Neuronal stem cell (in vitro differentiated cells): ENCODE results near the gene MOGAT2.
"Not testable (repeated sequence)": the region's sequence is repeated elsewhere in the genome, so short reads cannot be mapped to it uniquely, and the experiment has no call there.

Experiments
- DNase-seq: peaks from one replicate; pipeline ENCODE4 v3.0.0-alpha.2; 2013; ENCODE audit warnings: low spot score
- H2AFZ ChIP-seq: one replicate; pipeline ENCODE4 v1.6.1; 2013; ENCODE audit warnings: mild to moderate bottlenecking, low read length, inconsistent platforms
- H2AK5ac ChIP-seq: 2 replicates; pipeline ENCODE4 v1.6.1; 2013; ENCODE audit warnings: low read depth, mild to moderate bottlenecking, inconsistent platforms, low read length, moderate library complexity, mixed read lengths
- H2BK120ac ChIP-seq: 2 replicates; pipeline ENCODE4 v1.6.1; 2013; ENCODE audit warnings: low read depth, mild to moderate bottlenecking, inconsistent platforms, low read length, moderate library complexity, mixed read lengths
- H2BK12ac ChIP-seq: one replicate; pipeline ENCODE4 v1.6.1; 2013; ENCODE audit warnings: low read length, inconsistent platforms
- H2BK15ac ChIP-seq: 2 replicates; pipeline ENCODE4 v1.6.1; 2013; ENCODE audit warnings: mild to moderate bottlenecking, low read length, inconsistent platforms, mixed read lengths
- H2BK5ac ChIP-seq: one replicate; pipeline ENCODE4 v1.6.1; 2013; ENCODE audit warnings: inconsistent platforms, mild to moderate bottlenecking, low read length, moderate library complexity
- H3K14ac ChIP-seq: one replicate; pipeline ENCODE4 v1.6.1; 2013; ENCODE audit warnings: low read length, inconsistent platforms
- H3K18ac ChIP-seq: 2 replicates; pipeline ENCODE4 v1.6.1; 2013; ENCODE audit warnings: low read length, inconsistent platforms
- H3K23ac ChIP-seq: 2 replicates; pipeline ENCODE4 v1.6.1; 2013; ENCODE audit warnings: low read depth, mild to moderate bottlenecking, mixed read lengths, low read length, inconsistent platforms; ENCODE audit not compliant: poor library complexity
- H3K27ac ChIP-seq: replicated peaks from 3 replicates; pipeline ENCODE4 v1.5.1; 2013; ENCODE audit warnings: low read length, inconsistent platforms
- H3K27me3 ChIP-seq, 3 experiments: 2 replicates each; pipeline ENCODE4 v1.6.1; 2013; ENCODE audit warnings: low read length in 3 of 3, mild to moderate bottlenecking in 2 of 3, inconsistent platforms in 1 of 3, low read depth in 1 of 3, mixed read lengths in 1 of 3, moderate library complexity in 1 of 3; ENCODE audit not compliant: control insufficient read depth in 3 of 3, insufficient read depth in 3 of 3
- H3K36me3 ChIP-seq, 2 donors: replicated peaks in 1 of 2; 2 replicates each; pipeline ENCODE4 v1.6.1; 2013; ENCODE audit warnings: low read length in 2 of 2; ENCODE audit not compliant: control insufficient read depth in 2 of 2, insufficient read depth in 2 of 2
- H3K4ac ChIP-seq: 2 replicates; pipeline ENCODE4 v1.6.1; 2013; ENCODE audit warnings: inconsistent platforms, mild to moderate bottlenecking, low read length, moderate library complexity
- H3K4me1 ChIP-seq, 2 donors: 1 replicate in 1 of 2; 2 replicates in 1 of 2; pipeline ENCODE4 v1.6.1; 2013; ENCODE audit warnings: low read length in 2 of 2, low read depth in 1 of 2; ENCODE audit not compliant: control insufficient read depth in 2 of 2, insufficient read depth in 1 of 2
- H3K4me2 ChIP-seq: one replicate; pipeline ENCODE4 v1.6.1; 2013; ENCODE audit warnings: mild to moderate bottlenecking, low read length, inconsistent platforms; ENCODE audit not compliant: insufficient read depth, poor library complexity, severe bottlenecking
- H3K4me3 ChIP-seq, 2 donors: 2 replicates each; pipeline ENCODE4 v1.5.1; 2013; ENCODE audit warnings: low read length in 2 of 2, mild to moderate bottlenecking in 2 of 2, inconsistent platforms in 1 of 2, moderate library complexity in 1 of 2
- H3K79me1 ChIP-seq: one replicate; pipeline ENCODE4 v1.6.1; 2013; ENCODE audit warnings: low read depth, mild to moderate bottlenecking, inconsistent platforms, low read length, moderate library complexity
- H3K9ac ChIP-seq: one replicate; pipeline ENCODE4 v1.6.1; 2013; ENCODE audit warnings: mild to moderate bottlenecking, low read depth, low read length, inconsistent platforms; ENCODE audit not compliant: poor library complexity
- H3K9me3 ChIP-seq, 2 donors: replicated peaks in 1 of 2; 2 replicates each; pipeline versions ENCODE3 to v1.6.1; 2013; ENCODE audit warnings: low read length in 2 of 2, mild to moderate bottlenecking in 2 of 2, inconsistent platforms in 1 of 2, low read depth in 1 of 2, mixed read lengths in 1 of 2, moderate library complexity in 1 of 2; ENCODE audit not compliant: control insufficient read depth in 2 of 2, insufficient read depth in 1 of 2
- H4K8ac ChIP-seq: one replicate; pipeline ENCODE4 v1.6.1; 2013; ENCODE audit warnings: low read depth, mild to moderate bottlenecking, inconsistent platforms, low read length, moderate library complexity
- H4K91ac ChIP-seq: one replicate; pipeline ENCODE4 v1.6.1; 2013; ENCODE audit warnings: low read length, low read depth, mild to moderate bottlenecking, inconsistent platforms; ENCODE audit not compliant: poor library complexity
- WGBS, 2 donors: extraction: QIAGEN DNeasy Blood & Tissue Kit; methylation state at CpG; one replicate each; pipeline ENCODE4 v1.1.7; 2013; ENCODE audit warnings: missing lambda C conversion rate in 2 of 2, mixed read lengths in 1 of 2; ENCODE audit not compliant: insufficient read length in 2 of 2, insufficient replicate concordance in 1 of 2; ENCODE audit errors: extremely low coverage in 2 of 2; 5-methylcytosine and 5-hydroxymethylcytosine counted together

MOGAT2 gene

DNA sequence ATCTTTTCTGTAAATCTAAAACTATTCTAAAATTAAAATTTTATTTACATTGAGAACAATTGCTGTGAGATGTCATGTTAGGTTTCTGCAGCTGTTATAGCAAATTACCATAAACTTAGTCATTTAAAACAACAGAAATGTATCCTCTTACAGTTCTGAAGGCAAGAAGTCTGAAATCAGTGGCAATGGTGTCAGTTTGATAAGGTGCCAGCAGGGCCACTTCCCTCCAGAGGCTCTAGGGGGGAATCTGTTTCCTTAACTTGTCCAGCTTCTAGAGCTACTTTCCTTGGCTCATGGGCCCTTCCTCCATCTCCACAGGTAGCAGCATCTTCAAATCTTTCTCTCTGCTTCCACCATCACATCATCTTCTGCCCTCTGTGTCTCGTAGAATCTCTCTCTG, 23.0 kb downstream of the MOGAT2 start:
- Histone ChIP-seq H3K4me1 (peaks cover 5 to 6% of the 10 kb centered on the region in 2 donors), H3K18ac (no peak overlapping the region), H3K9me3 (no peaks in the 10 kb centered on the region), H3K4ac (no peak overlapping the region), H3K4me3 (no peak overlapping the region), H2BK15ac (no peak overlapping the region), H2AK5ac (no peak overlapping the region), H3K36me3 (no peaks in the 10 kb centered on the region), H3K23ac (no peak overlapping the region), H3K27me3 (peaks cover 0 to 11% (median 0%) of the 10 kb centered on the region in 3 experiments), H2BK5ac (no peak overlapping the region), H4K91ac (no peak overlapping the region), H3K79me1 (no peaks in the 10 kb centered on the region), H3K14ac (no peak overlapping the region), H3K9ac (no peak overlapping the region), H3K27ac (no peak overlapping the region), H4K8ac (no peak overlapping the region), H2AFZ (no peak overlapping the region), H3K4me2 (no peak overlapping the region), H2BK12ac (no peak overlapping the region), H2BK120ac (no peak overlapping the region)
- no CpG with 5 or more reads among the region's 1 CpG for WGBS, 2 donors
- DNase-seq = no peak

DNA sequence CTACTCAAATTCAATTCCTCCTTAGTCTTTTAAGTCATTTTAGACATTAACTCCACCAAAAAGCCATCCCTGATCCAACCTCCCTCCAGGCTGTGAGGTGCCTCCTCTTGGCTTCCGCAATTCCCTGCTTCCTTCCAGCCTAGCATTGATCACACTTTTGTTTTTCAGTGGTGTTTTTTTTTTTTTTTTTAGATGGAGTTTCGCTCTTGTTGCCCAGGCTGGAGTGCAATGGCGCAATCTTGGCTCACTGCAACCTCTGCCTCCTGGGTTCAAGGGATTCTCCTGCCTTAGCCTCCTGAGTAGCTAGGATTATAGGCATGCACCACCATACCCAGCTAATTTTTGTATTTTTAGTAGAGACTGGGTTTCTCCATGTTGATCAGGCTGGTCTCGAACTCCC, 25.5 kb downstream of the MOGAT2 start:
- H3K79me1 ChIP-seq, H2BK12ac ChIP-seq, H4K91ac ChIP-seq, H3K4me2 ChIP-seq, H3K36me3 ChIP-seq, H2AFZ ChIP-seq, H3K4ac ChIP-seq, DNase-seq, H2BK120ac ChIP-seq, H3K4me3 ChIP-seq, H3K4me1 ChIP-seq, H3K14ac ChIP-seq, H3K23ac ChIP-seq, H3K9me3 ChIP-seq, H3K9ac ChIP-seq, H2AK5ac ChIP-seq, H4K8ac ChIP-seq, H2BK15ac ChIP-seq, H3K18ac ChIP-seq, H2BK5ac ChIP-seq, H3K27ac ChIP-seq: not testable (repeated sequence)
- WGBS, 2 donors = no CpG with 5 or more reads among the region's 4 CpGs
- H3K27me3 ChIP-seq = peaks cover 0 to 12% (median 0%) of the 10 kb centered on the region in 3 experiments

DNA sequence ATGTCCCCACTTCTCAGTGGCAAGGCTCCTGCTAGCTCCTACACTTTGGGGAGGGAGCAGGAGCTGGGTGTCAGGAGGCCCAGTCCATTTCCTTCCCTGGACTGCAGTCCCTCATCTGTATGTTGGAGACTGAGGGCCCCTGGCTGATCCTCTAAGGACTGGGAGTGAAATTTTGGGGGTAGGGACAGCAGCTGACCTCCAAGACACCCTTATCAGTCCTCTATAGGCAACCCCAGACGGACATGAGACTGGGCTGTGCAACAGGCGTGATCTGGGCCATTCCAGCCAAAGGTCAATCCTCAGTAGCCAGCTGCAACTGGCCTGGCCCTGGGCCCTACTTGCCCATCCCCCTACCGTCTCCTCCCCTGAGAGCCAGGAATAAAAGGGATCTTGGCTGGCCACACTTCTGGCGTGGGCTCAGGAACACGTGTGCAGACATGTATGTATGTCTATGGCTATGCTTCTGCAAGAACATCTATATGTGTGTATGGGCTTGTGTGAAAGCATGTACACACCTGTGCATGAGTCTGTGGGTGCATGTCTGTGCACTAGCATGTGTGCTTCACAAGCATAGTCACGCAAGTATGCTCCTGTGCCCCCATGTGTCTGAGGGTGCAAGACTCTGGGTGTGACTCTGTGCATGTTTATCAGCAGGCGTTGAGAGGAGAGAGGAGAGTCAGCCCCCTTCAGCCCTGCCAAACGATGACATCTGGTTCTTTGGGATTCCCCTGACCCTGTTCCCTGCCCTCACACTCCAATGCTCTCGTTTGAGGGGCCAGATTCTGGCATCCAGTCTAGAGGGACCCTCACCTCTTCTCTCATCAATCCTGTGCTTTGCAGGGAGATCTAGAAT, 26.3 kb downstream of the MOGAT2 start:
- Histone ChIP-seq H3K79me1 (no peaks in the 10 kb centered on the region), H3K36me3 (no peaks in the 10 kb centered on the region), H4K91ac (no peak overlapping the region), H3K4me2 (no peak overlapping the region), H3K4me3 (no peak overlapping the region), H3K4me1 (peaks cover 5 to 6% of the 10 kb centered on the region in 2 donors), H4K8ac (no peak overlapping the region), H3K27me3 (peaks cover 0 to 12% (median 0%) of the 10 kb centered on the region in 3 experiments), H3K9me3 (peaks cover 0 to 3% of the 10 kb centered on the region in 2 donors), H3K14ac (peak overlapping the region; percentile 3), H3K18ac (peak overlapping the region; percentile 77), H2BK120ac (no peak overlapping the region), H2AK5ac (peak overlapping the region; percentile 82), H2BK5ac (no peak overlapping the region), H3K4ac (no peak overlapping the region), H3K27ac (no peak overlapping the region), H2AFZ (peak overlapping the region; percentile 64), H2BK12ac (no peak overlapping the region), H3K9ac (no peak overlapping the region), H2BK15ac (peak overlapping the region; percentile 50), H3K23ac (peak overlapping the region; percentile 46)
- WGBS, 2 donors = no CpG with 5 or more reads among the region's 9 CpGs
- DNase-seq = no peak

DNA sequence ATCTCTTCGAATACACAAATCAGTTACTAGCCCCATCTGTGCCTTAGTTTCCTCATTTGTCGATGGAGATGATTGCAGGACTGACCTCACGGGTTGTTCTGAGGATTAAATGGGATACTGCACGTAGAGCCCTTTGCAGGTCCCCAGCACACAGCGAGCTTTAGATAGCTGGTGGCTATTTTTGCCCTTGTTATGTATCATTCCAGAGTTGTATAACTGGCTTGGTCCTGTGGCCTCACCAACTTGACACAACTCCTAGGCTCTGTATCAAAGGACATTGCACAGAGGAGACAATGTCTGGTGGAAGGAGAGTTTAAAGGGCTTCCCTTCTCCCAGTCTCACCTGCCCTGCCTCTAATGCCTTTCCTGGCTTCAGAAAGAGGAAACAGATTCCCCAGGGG, 28.2 kb downstream of the MOGAT2 start:
- Histone ChIP-seq H3K4me2 (no peak overlapping the region), H2AFZ (no peak overlapping the region), H3K14ac (no peak overlapping the region), H2BK120ac (no peak overlapping the region), H2BK12ac (no peak overlapping the region), H2BK5ac (no peak overlapping the region), H2BK15ac (no peak overlapping the region), H3K4ac (no peak overlapping the region), H2AK5ac (no peak overlapping the region), H3K4me1 (peaks cover 5 to 6% of the 10 kb centered on the region in 2 donors), H3K9ac (no peak overlapping the region), H4K91ac (no peak overlapping the region), H3K23ac (no peak overlapping the region), H3K9me3 (peaks cover 0 to 3% of the 10 kb centered on the region in 2 donors), H3K27me3 (peaks cover 0 to 12% (median 0%) of the 10 kb centered on the region in 3 experiments), H4K8ac (no peak overlapping the region), H3K27ac (no peak overlapping the region), H3K18ac (no peak overlapping the region), H3K36me3 (no peaks in the 10 kb centered on the region), H3K4me3 (no peak overlapping the region), H3K79me1 (no peaks in the 10 kb centered on the region)
- no peak for DNase-seq
- WGBS, 2 donors = no CpG with 5 or more reads among the region's 5 CpGs
